ENCODE results near the gene SH3BGRL2. TPM values are rescaled to one million over a fixed set of nuclear protein-coding genes. Genes with fewer than 3 reads are reported as not detected.

SH3BGRL2 gene
- polyA plus RNA-seq, 1 donor, result 42.7 TPM

GRCh38 chr6:79600812-79601609 is 30.1 kb upstream of the SH3BGRL2 start:
- Histone ChIP-seq H3K27me3 (ENCODE audit: control insufficient read depth, insufficient read depth, low read length) (no peaks in the 10 kb centered on the region), H3K27ac (ENCODE audit: low read length) (peak overlapping the region; percentile 66), H3K4me3 (ENCODE audit: low read length) (no peak overlapping the region), H3K4me1 (ENCODE audit: control insufficient read depth, insufficient read depth, low read length) (peaks cover 26% of the 10 kb centered on the region), H3K9me3 (ENCODE audit: control insufficient read depth, low read depth, low read length) (no peaks in the 10 kb centered on the region), H3K36me3 (ENCODE audit: control insufficient read depth, insufficient read depth, low read length) (no peaks in the 10 kb centered on the region)
- no CpG with 5 or more reads among the region's 3 CpGs for WGBS (ENCODE audit: insufficient coverage, low lambda C conversion rate)
- peak in 1 of 2 donors; percentile 67 for DNase-seq

- DNase-seq, result no peak
- no peak overlapping the region for H3K27ac ChIP-seq (ENCODE audit: low read length)
- no peaks in the 10 kb centered on the region for H3K27me3 ChIP-seq (ENCODE audit: control insufficient read depth, insufficient read depth, low read length)
- peaks cover 27% of the 10 kb centered on the region for H3K4me1 ChIP-seq (ENCODE audit: control insufficient read depth, insufficient read depth, low read length)
- H3K36me3 ChIP-seq (ENCODE audit: control insufficient read depth, insufficient read depth, low read length), result no peaks in the 10 kb centered on the region
- no peaks in the 10 kb centered on the region for H3K9me3 ChIP-seq (ENCODE audit: control insufficient read depth, low read depth, low read length)
- no peak overlapping the region for H3K4me3 ChIP-seq (ENCODE audit: low read length)
Observed at GRCh38 chr6:79602859-79603258, 28.3 kb upstream of the SH3BGRL2 start.

- peaks cover 40% of the 10 kb centered on the region for H3K4me1 ChIP-seq (ENCODE audit: control insufficient read depth, insufficient read depth, low read length)
- DNase-seq, result peak; percentile 79 to 87
- H3K4me3 ChIP-seq (ENCODE audit: low read length), result no peak overlapping the region
- no peaks in the 10 kb centered on the region for H3K27me3 ChIP-seq (ENCODE audit: control insufficient read depth, insufficient read depth, low read length)
- no CpG with 5 or more reads among the region's 4 CpGs for WGBS (ENCODE audit: insufficient coverage, low lambda C conversion rate)
- H3K27ac ChIP-seq (ENCODE audit: low read length), result peak overlapping the region; percentile 13
- no peaks in the 10 kb centered on the region for H3K36me3 ChIP-seq (ENCODE audit: control insufficient read depth, insufficient read depth, low read length)
- no peaks in the 10 kb centered on the region for H3K9me3 ChIP-seq (ENCODE audit: control insufficient read depth, low read depth, low read length)
Observed at GRCh38 chr6:79604583-79605037, 26.5 kb upstream of the SH3BGRL2 start.

DNA sequence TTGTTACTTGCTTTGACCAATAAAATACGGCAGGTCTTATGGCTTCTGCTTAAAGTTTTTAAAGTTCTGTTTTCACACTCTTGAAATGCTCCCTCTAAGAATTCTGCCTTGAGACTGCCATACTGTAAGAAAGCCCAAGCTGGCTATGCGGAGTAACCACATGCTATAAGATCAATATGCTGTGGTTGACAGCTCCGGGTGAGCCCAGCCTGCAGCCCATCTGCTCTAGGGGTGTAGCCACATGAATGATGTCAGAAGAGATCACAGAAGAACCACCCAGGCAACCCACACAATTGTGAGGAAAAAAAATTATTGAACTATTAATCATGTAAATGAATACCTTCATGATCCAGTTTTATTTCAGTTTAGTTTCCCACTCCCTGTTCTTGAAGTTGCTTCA is 26.1 kb upstream of the SH3BGRL2 start:
- Histone ChIP-seq H3K27me3 (ENCODE audit: control insufficient read depth, insufficient read depth, low read length) (no peaks in the 10 kb centered on the region), H3K9me3 (ENCODE audit: control insufficient read depth, low read depth, low read length) (no peaks in the 10 kb centered on the region), H3K27ac (ENCODE audit: low read length) (no peak overlapping the region), H3K36me3 (ENCODE audit: control insufficient read depth, insufficient read depth, low read length) (no peaks in the 10 kb centered on the region), H3K4me1 (ENCODE audit: control insufficient read depth, insufficient read depth, low read length) (peaks cover 43% of the 10 kb centered on the region), H3K4me3 (ENCODE audit: low read length) (no peak overlapping the region)
- DNase-seq, result no peak
- no CpG with 5 or more reads among the region's 3 CpGs for WGBS (ENCODE audit: insufficient coverage, low lambda C conversion rate)

DNA sequence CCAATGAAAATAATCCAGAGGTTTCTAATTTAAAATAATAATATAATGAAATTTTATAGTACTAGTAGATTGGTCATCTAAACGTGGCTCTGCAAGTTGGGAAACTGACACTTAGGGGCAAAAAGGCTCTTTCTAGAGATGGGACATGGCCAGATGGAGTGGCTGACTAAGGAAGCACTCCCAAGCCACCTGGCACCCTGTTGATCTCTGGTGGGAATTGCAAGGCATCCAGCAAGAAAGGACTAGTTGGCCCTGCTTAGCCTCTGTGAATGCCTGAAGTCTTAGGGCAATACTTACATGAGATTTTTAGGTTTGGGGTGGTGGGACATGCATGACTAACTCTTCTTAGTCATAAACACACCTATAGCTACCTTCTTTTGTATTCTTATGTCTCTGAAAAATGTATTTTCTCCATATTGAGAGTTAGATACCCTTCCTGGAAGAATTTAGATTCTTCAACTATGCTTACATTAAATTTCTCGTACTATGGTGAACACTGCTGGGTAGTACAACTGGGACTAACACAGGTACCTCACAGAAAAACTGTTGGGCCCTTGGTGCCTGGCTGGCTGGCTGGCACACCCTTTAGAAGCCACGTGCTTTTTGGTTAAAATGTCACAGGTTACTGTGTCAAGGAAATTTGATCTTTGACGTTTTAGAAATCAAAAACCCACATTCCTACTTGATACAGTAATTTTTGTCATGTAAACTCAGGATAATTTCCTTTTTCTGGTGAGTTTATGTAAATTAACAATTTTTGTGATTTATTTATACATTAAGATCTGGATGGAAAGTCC is 25.0 kb upstream of the SH3BGRL2 start:
- no peak for DNase-seq
- Histone ChIP-seq H3K36me3 (ENCODE audit: control insufficient read depth, insufficient read depth, low read length) (no peaks in the 10 kb centered on the region), H3K27ac (ENCODE audit: low read length) (no peak overlapping the region), H3K4me1 (ENCODE audit: control insufficient read depth, insufficient read depth, low read length) (peaks cover 34% of the 10 kb centered on the region), H3K4me3 (ENCODE audit: low read length) (no peak overlapping the region), H3K27me3 (ENCODE audit: control insufficient read depth, insufficient read depth, low read length) (no peaks in the 10 kb centered on the region), H3K9me3 (ENCODE audit: control insufficient read depth, low read depth, low read length) (no peaks in the 10 kb centered on the region)
- no CpG with 5 or more reads among the region's 4 CpGs for WGBS (ENCODE audit: insufficient coverage, low lambda C conversion rate)

- no CpG with 5 or more reads among the region's 3 CpGs for WGBS (ENCODE audit: insufficient coverage, low lambda C conversion rate)
- Histone ChIP-seq H3K36me3 (ENCODE audit: control insufficient read depth, insufficient read depth, low read length) (no peaks in the 10 kb centered on the region), H3K4me1 (ENCODE audit: control insufficient read depth, insufficient read depth, low read length) (peaks cover 32% of the 10 kb centered on the region), H3K9me3 (ENCODE audit: control insufficient read depth, low read depth, low read length) (no peaks in the 10 kb centered on the region), H3K27ac (ENCODE audit: low read length) (no peak overlapping the region), H3K27me3 (ENCODE audit: control insufficient read depth, insufficient read depth, low read length) (no peaks in the 10 kb centered on the region), H3K4me3 (ENCODE audit: low read length) (no peak overlapping the region)
- no peak for DNase-seq
Observed at GRCh38 chr6:79607000-79607399, 24.1 kb upstream of the SH3BGRL2 start.

DNA sequence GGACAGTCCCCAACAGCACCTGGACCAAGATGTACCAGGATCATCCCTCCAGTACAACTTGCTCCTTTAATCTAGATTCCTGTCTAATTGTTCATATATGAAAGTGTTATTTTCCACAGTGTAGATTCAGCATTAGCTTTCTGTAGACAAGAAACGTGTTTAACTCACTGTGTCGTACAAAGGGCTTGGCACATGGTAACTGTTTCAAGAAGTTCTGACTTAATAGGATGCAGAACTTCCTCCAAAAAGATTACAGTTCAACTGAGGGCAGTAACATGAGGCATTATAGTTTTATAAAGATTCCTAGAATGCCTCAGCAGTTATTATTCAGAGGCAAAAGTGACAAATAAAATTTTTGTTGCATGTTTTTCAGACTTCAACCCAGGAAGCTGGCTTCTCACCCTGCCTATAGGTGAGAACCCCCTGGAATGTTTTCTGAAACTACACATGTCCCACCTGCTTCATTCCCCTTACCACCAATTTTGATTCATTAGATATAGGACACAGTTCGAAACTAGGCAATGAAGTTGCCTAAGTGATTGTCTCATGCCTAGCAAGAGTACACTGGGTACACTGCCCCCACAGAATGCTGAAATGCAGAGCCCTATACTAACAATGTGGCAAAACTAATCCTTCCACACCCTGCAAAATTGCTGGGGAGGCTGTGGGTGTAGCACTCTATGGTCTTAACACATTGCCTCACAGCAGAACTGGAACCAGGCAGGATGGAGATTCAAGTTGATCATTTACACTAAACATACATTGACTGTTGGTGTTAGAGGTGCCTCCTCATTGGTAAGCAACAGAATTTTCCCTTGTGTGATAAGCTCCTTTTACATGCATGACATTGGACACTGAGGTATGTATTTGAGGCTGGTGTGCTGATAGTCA is 22.6 kb upstream of the SH3BGRL2 start:
- no peak overlapping the region for H3K4me3 ChIP-seq (ENCODE audit: low read length)
- peak overlapping the region; percentile 61 for H3K27ac ChIP-seq (ENCODE audit: low read length)
- H3K27me3 ChIP-seq (ENCODE audit: control insufficient read depth, insufficient read depth, low read length), result no peaks in the 10 kb centered on the region
- no CpG with 5 or more reads among the region's 3 CpGs for WGBS (ENCODE audit: insufficient coverage, low lambda C conversion rate)
- no peaks in the 10 kb centered on the region for H3K36me3 ChIP-seq (ENCODE audit: control insufficient read depth, insufficient read depth, low read length)
- peaks cover 32% of the 10 kb centered on the region for H3K4me1 ChIP-seq (ENCODE audit: control insufficient read depth, insufficient read depth, low read length)
- no peaks in the 10 kb centered on the region for H3K9me3 ChIP-seq (ENCODE audit: control insufficient read depth, low read depth, low read length)
- DNase-seq, result peak; percentile 65 to 85

DNA sequence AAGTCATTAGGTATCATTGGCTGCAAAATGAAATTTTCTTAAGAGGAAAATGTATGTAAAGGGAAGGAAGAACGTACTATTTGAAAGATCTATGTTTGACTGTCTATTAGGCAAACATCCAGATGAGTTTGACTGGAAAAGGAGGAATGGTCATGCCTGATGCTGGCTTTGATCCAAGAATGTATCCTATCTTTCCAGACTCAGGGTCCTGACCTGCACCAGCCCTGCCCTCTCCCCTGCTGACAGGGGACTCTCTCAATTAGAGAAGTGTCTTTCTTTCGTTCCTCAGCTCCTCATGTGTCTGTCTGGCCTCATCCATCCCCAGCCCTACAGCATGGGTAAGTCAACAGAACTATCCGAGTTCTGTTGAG is 21.9 kb upstream of the SH3BGRL2 start:
- H3K4me1 ChIP-seq (ENCODE audit: control insufficient read depth, insufficient read depth, low read length), result peaks cover 29% of the 10 kb centered on the region
- no peak for DNase-seq
- H3K9me3 ChIP-seq (ENCODE audit: control insufficient read depth, low read depth, low read length), result no peaks in the 10 kb centered on the region
- H3K36me3 ChIP-seq (ENCODE audit: control insufficient read depth, insufficient read depth, low read length), result no peaks in the 10 kb centered on the region
- WGBS (ENCODE audit: insufficient coverage, low lambda C conversion rate), result 0% methylated on average over 1 of the region's 3 CpGs
- no peak overlapping the region for H3K4me3 ChIP-seq (ENCODE audit: low read length)
- H3K27me3 ChIP-seq (ENCODE audit: control insufficient read depth, insufficient read depth, low read length), result no peaks in the 10 kb centered on the region
- peak overlapping the region; percentile 61 for H3K27ac ChIP-seq (ENCODE audit: low read length)

- no peak for DNase-seq
- H3K9me3 ChIP-seq (ENCODE audit: control insufficient read depth, low read depth, low read length), result no peaks in the 10 kb centered on the region
- no peaks in the 10 kb centered on the region for H3K27me3 ChIP-seq (ENCODE audit: control insufficient read depth, insufficient read depth, low read length)
- peaks cover 37% of the 10 kb centered on the region for H3K4me1 ChIP-seq (ENCODE audit: control insufficient read depth, insufficient read depth, low read length)
- no peaks in the 10 kb centered on the region for H3K36me3 ChIP-seq (ENCODE audit: control insufficient read depth, insufficient read depth, low read length)
- no peak overlapping the region for H3K27ac ChIP-seq (ENCODE audit: low read length)
- no peak overlapping the region for H3K4me3 ChIP-seq (ENCODE audit: low read length)
- no CpG with 5 or more reads among the region's 5 CpGs for WGBS (ENCODE audit: insufficient coverage, low lambda C conversion rate)
Observed at GRCh38 chr6:79610306-79611009, 20.7 kb upstream of the SH3BGRL2 start.
